Naive thymus-derived CD8-positive, alpha-beta T cell (primary cell): ENCODE data around the gene B3GNT8. TPM values are rescaled to one million over a fixed set of nuclear protein-coding genes. Genes with fewer than 3 reads are reported as not detected.

Experiments
- ATAC-seq, 2 donors: fragments of 150-1000 bp; cut with Tn5 transposase in 1 of 2; sonication (Bioruptor Pico), chemical (Tn5 transposase) in 1 of 2; 1 replicate in 1 of 2; 2 replicates in 1 of 2; pipeline ENCODE4 v1.10.0; 2021; ENCODE audit warnings: mild to moderate bottlenecking in 2 of 2, moderate library complexity in 2 of 2
- POLR2A ChIA-PET: fragments of 350-600 bp; sonication (Branson Sonifier 250); formaldehyde crosslinking; loops from one replicate; lab custom pipeline; 2021; ENCODE audit warnings: antibody characterized with exemption; lab: Charles Lee
- DNase-seq, 10 donors: peaks; one replicate each; pipeline versions ENCODE4 v3.0.0 to v3.0.0-alpha.2; 2020 to 2022
- H3K27ac Mint-ChIP-seq, 10 donors: one replicate each; pipeline ENCODE4 v1.8.0; 2020 to 2022; ENCODE audit warnings: mild to moderate bottlenecking in 10 of 10, mixed read lengths in 10 of 10, moderate library complexity in 4 of 10, inconsistent platforms in 1 of 10
- H3K27me3 Mint-ChIP-seq, 5 donors: one replicate each; pipeline ENCODE4 v1.8.0; 2021 to 2022; ENCODE audit warnings: mixed read lengths in 5 of 5
- H3K36me3 Mint-ChIP-seq, 3 donors: one replicate each; pipeline ENCODE4 v1.8.0; 2020 to 2022; ENCODE audit warnings: mixed read lengths in 3 of 3, mild to moderate bottlenecking in 2 of 3, inconsistent platforms in 1 of 3
- H3K4me1 Mint-ChIP-seq, 4 donors: one replicate each; pipeline ENCODE4 v1.8.0; 2021 to 2022; ENCODE audit warnings: mixed read lengths in 4 of 4
- H3K4me3 Mint-ChIP-seq, 10 donors: one replicate each; pipeline ENCODE4 v1.8.0; 2020 to 2022; ENCODE audit warnings: mild to moderate bottlenecking in 10 of 10, mixed read lengths in 10 of 10, moderate library complexity in 6 of 10, inconsistent platforms in 1 of 10
- H3K9me3 Mint-ChIP-seq, 9 donors: one replicate each; pipeline ENCODE4 v1.8.0; 2020 to 2022; ENCODE audit warnings: mixed read lengths in 9 of 9, mild to moderate bottlenecking in 3 of 9, inconsistent platforms in 1 of 9, moderate library complexity in 1 of 9
- polyA plus RNA-seq, 3 donors: library from polyadenylated mRNA; unstranded; fragments of 300-500 nt; fragmentation: Illumina TruSeq; gene quantifications; one replicate each; pipeline ENCODE4 v1.2.3, GENCODE V29; 2021
- total RNA-seq, 8 experiments: library from RNA in 2 of 8; stranded (reverse) in 2 of 8; gene quantifications; one replicate each; pipeline ENCODE4 v1.2.3 and lab custom pipeline; 2021 to 2026

Gene B3GNT8
- total and polyA plus RNA-seq, 5 experiments from 2014 or later, result 0.33 to 1.1 (median 0.41) TPM

- Mint-ChIP-seq H3K36me3 (peaks cover 0 to 61% (median 7%) of the 10 kb centered on the region in 3 donors), H3K9me3 (no peaks in the 10 kb centered on the region), H3K27me3 (no peaks in the 10 kb centered on the region)
Measured at GRCh38 chr19:41422456-41422855, 4.7 kb downstream of the B3GNT8 start.

GRCh38 chr19:41421973-41422372, 5.2 kb downstream of the B3GNT8 start:
- DNase-seq, result no peak
- Mint-ChIP-seq H3K4me1 (peaks cover 8 to 14% (median 11%) of the 10 kb centered on the region in 4 donors), H3K4me3 (no peak overlapping the region), H3K9me3 (no peaks in the 10 kb centered on the region), H3K27me3 (no peaks in the 10 kb centered on the region), H3K36me3 (peaks cover 0 to 66% (median 7%) of the 10 kb centered on the region in 3 donors), H3K27ac (peak overlapping the region in 3 of 10 donors; percentile 14 to 86 (median 33))
- ATAC-seq, result no peak
- POLR2A ChIA-PET, result no interaction called here

More at GRCh38 chr19:41422456-41422855, 4.7 kb downstream of the B3GNT8 start:
- POLR2A ChIA-PET, result no interaction called here
- Mint-ChIP-seq H3K4me3 (no peak overlapping the region), H3K4me1 (peaks cover 11 to 19% (median 13%) of the 10 kb centered on the region in 4 donors), H3K27ac (peak overlapping the region in 2 of 10 donors; percentile 14 to 85)
- no peak for DNase-seq
- ATAC-seq, result no peak

GRCh38 chr19:41421314-41421713, 5.9 kb downstream of the B3GNT8 start:
- ATAC-seq, result no peak

GRCh38 chr19:41420101-41420880, 6.9 kb downstream of the B3GNT8 start:
- POLR2A ChIA-PET, result no interaction called here
- ATAC-seq, result no peak

More at GRCh38 chr19:41421314-41421713, 5.9 kb downstream of the B3GNT8 start:
- no peaks in the 10 kb centered on the region for H3K27me3 Mint-ChIP-seq
- H3K9me3 Mint-ChIP-seq, result no peaks in the 10 kb centered on the region
- POLR2A ChIA-PET, result interaction anchor here (0.5 kb wide), 1 partner anchor 8 kb away, joined by 6 read pairs; no protein-coding TSS in a partner anchor
- H3K36me3 Mint-ChIP-seq, result peaks cover 0 to 69% (median 7%) of the 10 kb centered on the region in 3 donors
- H3K4me1 Mint-ChIP-seq, result peaks cover 5 to 10% (median 8%) of the 10 kb centered on the region in 4 donors
- H3K27ac Mint-ChIP-seq, result peak overlapping the region in 2 of 10 donors; percentile 83 to 86
- no peak for DNase-seq
- no peak overlapping the region for H3K4me3 Mint-ChIP-seq

GRCh38 chr19:41416194-41416674, 10.9 kb downstream of the B3GNT8 start:
- ATAC-seq (no peak), DNase-seq (no peak)
- H3K36me3 Mint-ChIP-seq, result peaks cover 0 to 83% (median 7%) of the 10 kb centered on the region in 3 donors

More at GRCh38 chr19:41420101-41420880, 6.9 kb downstream of the B3GNT8 start:
- Mint-ChIP-seq H3K4me1 (peaks cover 5 to 10% (median 7%) of the 10 kb centered on the region in 4 donors), H3K4me3 (no peak overlapping the region), H3K36me3 (peaks cover 0 to 79% (median 7%) of the 10 kb centered on the region in 3 donors), H3K9me3 (no peaks in the 10 kb centered on the region), H3K27ac (peak overlapping the region in 1 of 10 donors; percentile 3), H3K27me3 (no peaks in the 10 kb centered on the region)
- no peak for DNase-seq

GRCh38 chr19:41415154-41415571, 12.0 kb downstream of the B3GNT8 start:
- ATAC-seq (no peak), DNase-seq (no peak)
- Mint-ChIP-seq H3K9me3 (no peaks in the 10 kb centered on the region), H3K4me3 (no peak overlapping the region), H3K4me1 (peaks cover 1 to 6% (median 3%) of the 10 kb centered on the region in 4 donors), H3K27ac (no peak overlapping the region), H3K36me3 (peaks cover 0 to 72% (median 4%) of the 10 kb centered on the region in 3 donors), H3K27me3 (no peaks in the 10 kb centered on the region)
- POLR2A ChIA-PET, result no interaction called here

More at GRCh38 chr19:41416194-41416674, 10.9 kb downstream of the B3GNT8 start:
- H3K27me3 Mint-ChIP-seq, result no peaks in the 10 kb centered on the region
- no peak overlapping the region for H3K27ac Mint-ChIP-seq
- H3K9me3 Mint-ChIP-seq, result no peaks in the 10 kb centered on the region
- H3K4me1 Mint-ChIP-seq, result peaks cover 2 to 4% (median 3%) of the 10 kb centered on the region in 4 donors
- H3K4me3 Mint-ChIP-seq, result no peak overlapping the region
- POLR2A ChIA-PET, result no interaction called here

- H3K4me3 Mint-ChIP-seq, result no peak overlapping the region
- H3K36me3 Mint-ChIP-seq, result peaks cover 0 to 66% (median 4%) of the 10 kb centered on the region in 3 donors
- no peaks in the 10 kb centered on the region for H3K9me3 Mint-ChIP-seq
- ATAC-seq (no peak), DNase-seq (no peak)
- no peaks in the 10 kb centered on the region for H3K27me3 Mint-ChIP-seq
- H3K27ac Mint-ChIP-seq, result peak overlapping the region in 1 of 10 donors; percentile 79
- POLR2A ChIA-PET, result interaction anchor here (0.6 kb wide), 1 partner anchor 708 kb away, joined by 4 read pairs; no protein-coding TSS in a partner anchor
- peaks cover 7 to 12% (median 8%) of the 10 kb centered on the region in 4 donors for H3K4me1 Mint-ChIP-seq
Measured at GRCh38 chr19:41414461-41414860, 12.7 kb downstream of the B3GNT8 start.

- POLR2A ChIA-PET, result no interaction called here
- no peaks in the 10 kb centered on the region for H3K9me3 Mint-ChIP-seq
- H3K36me3 Mint-ChIP-seq, result peaks cover 0 to 62% (median 4%) of the 10 kb centered on the region in 3 donors
- H3K27me3 Mint-ChIP-seq, result no peaks in the 10 kb centered on the region
- peaks cover 11 to 17% (median 12%) of the 10 kb centered on the region in 4 donors for H3K4me1 Mint-ChIP-seq
- H3K4me3 Mint-ChIP-seq, result no peak overlapping the region
- DNase-seq (no peak), ATAC-seq (no peak)
- H3K27ac Mint-ChIP-seq, result peak overlapping the region in 1 of 10 donors; percentile 79
Measured at GRCh38 chr19:41413947-41414346, 13.2 kb downstream of the B3GNT8 start.

- Mint-ChIP-seq H3K27me3 (no peaks in the 10 kb centered on the region), H3K36me3 (peaks cover 0 to 54% (median 4%) of the 10 kb centered on the region in 3 donors), H3K9me3 (no peaks in the 10 kb centered on the region), H3K4me3 (no peak overlapping the region), H3K4me1 (peaks cover 11 to 18% (median 12%) of the 10 kb centered on the region in 4 donors), H3K27ac (no peak overlapping the region)
- POLR2A ChIA-PET, result no interaction called here
- no peak for ATAC-seq
- DNase-seq, result no peak
Measured at GRCh38 chr19:41412953-41413352, 14.2 kb downstream of the B3GNT8 start.

- Mint-ChIP-seq H3K36me3 (peaks cover 0 to 44% (median 4%) of the 10 kb centered on the region in 3 donors), H3K27me3 (no peaks in the 10 kb centered on the region), H3K9me3 (no peaks in the 10 kb centered on the region), H3K4me1 (peaks cover 11 to 23% (median 16%) of the 10 kb centered on the region in 4 donors), H3K27ac (peak overlapping the region in 2 of 10 donors; percentile 9 to 71), H3K4me3 (no peak overlapping the region)
- DNase-seq (no peak), ATAC-seq (no peak)
- POLR2A ChIA-PET, result no interaction called here
Measured at GRCh38 chr19:41411968-41412265, 15.3 kb downstream of the B3GNT8 start.

GRCh38 chr19:41411100-41411967, 15.8 kb downstream of the B3GNT8 start:
- H3K4me1 Mint-ChIP-seq, result peaks cover 11 to 24% (median 16%) of the 10 kb centered on the region in 4 donors
- peak overlapping the region in 2 of 10 donors; percentile 9 to 31 for H3K27ac Mint-ChIP-seq
- POLR2A ChIA-PET, result no interaction called here
- ATAC-seq, result no peak
- H3K4me3 Mint-ChIP-seq, result no peak overlapping the region
- DNase-seq, result no peak
- peaks cover 0 to 42% (median 4%) of the 10 kb centered on the region in 3 donors for H3K36me3 Mint-ChIP-seq
- H3K27me3 Mint-ChIP-seq, result no peaks in the 10 kb centered on the region
- H3K9me3 Mint-ChIP-seq, result no peaks in the 10 kb centered on the region

GRCh38 chr19:41410336-41411054, 16.7 kb downstream of the B3GNT8 start:
- no peaks in the 10 kb centered on the region for H3K9me3 Mint-ChIP-seq
- ATAC-seq (no peak), DNase-seq (no peak)
- H3K4me3 Mint-ChIP-seq, result no peak overlapping the region
- peak overlapping the region in 2 of 10 donors; percentile 31 to 67 for H3K27ac Mint-ChIP-seq
- POLR2A ChIA-PET, result interaction anchor here (0.7 kb wide), 1 partner anchor 14 kb away, joined by 3 read pairs; no protein-coding TSS in a partner anchor
- H3K27me3 Mint-ChIP-seq, result no peaks in the 10 kb centered on the region
- H3K36me3 Mint-ChIP-seq, result peaks cover 0 to 33% (median 4%) of the 10 kb centered on the region in 3 donors
- peaks cover 11 to 26% (median 17%) of the 10 kb centered on the region in 4 donors for H3K4me1 Mint-ChIP-seq
